Measurements from ENCODE around the gene GFPT1. TPM values are rescaled to one million over a fixed set of nuclear protein-coding genes. Genes with fewer than 3 reads are reported as not detected.

The GFPT1 gene
- total and polyA plus RNA-seq, 4 donors, result 26.9 to 56.3 (median 30.4) TPM

Small RNA genes within 50 kb of the gene (small RNA-seq; reads per million reads assigned to genes)
- gene RF00019 (ENCODE audit: low replicate concordance), result not detected

Other genes starting within 250 kb of the GFPT1 start
- gene NFU1, start 50.2 kb upstream of the GFPT1 start, total RNA-seq, result 10 to 100 TPM; 41.6 to 71.8 TPM
- 10 to 100 TPM; 71.5 to 74.4 TPM for gene NFU1, start 50.2 kb upstream of the GFPT1 start, polyA plus RNA-seq (ENCODE audit: insufficient read length in 2 of 2)